Cardiac septum (tissue), 1 donor: Measurements from ENCODE around the gene C1QTNF1. TPM values are rescaled to one million over a fixed set of nuclear protein-coding genes. Genes with fewer than 3 reads are reported as not detected.

Experiments used
- DNase-seq: peaks from one replicate; pipeline ENCODE4 v3.0.0-alpha.2; 2020; ENCODE audit warnings: low spot score
- intact Hi-C: fragments of 100-400 bp; cut with DNase I; formaldehyde crosslinking; loops from one replicate; pipeline ENCODE4 v1.14.0; 2022
- total RNA-seq: library from RNA; stranded (reverse); fragmentation: NEBNext Ultra II Directional; extraction: Animal tissue kit (Norgen Biotek cat#: 25700); gene quantifications from one replicate; pipeline ENCODE4 v1.2.1, GENCODE V29; 2021
- donor health status: DM: no; HTN: no; CAD: no.

Gene C1QTNF1
- total RNA-seq, 1 donor from 2014 or later = 92.9 TPM

GRCh38 chr17:79002796-79003593 is 21.0 kb upstream of the C1QTNF1 start:
- DNase-seq = peak; percentile 49
- intact Hi-C loops = no loop called here

- peak; percentile 51 for DNase-seq
- intact Hi-C loops = no loop called here
These were observed 20.1 kb upstream of the C1QTNF1 start for GRCh38 chr17:79003661-79004411.

- peak; percentile 70 for DNase-seq
These were observed 18.7 kb upstream of the C1QTNF1 start for GRCh38 chr17:79005063-79005861.

GRCh38 chr17:79006046-79006445 is 17.9 kb upstream of the C1QTNF1 start:
- DNase-seq = peak; percentile 31
- intact Hi-C loops = no loop called here

More at GRCh38 chr17:79005063-79005861, 18.7 kb upstream of the C1QTNF1 start:
- intact Hi-C loops = no loop called here

- intact Hi-C loops = no loop called here
- no peak for DNase-seq
These were observed 17.0 kb upstream of the C1QTNF1 start for GRCh38 chr17:79006794-79007503.

GRCh38 chr17:79007504-79008381 is 16.2 kb upstream of the C1QTNF1 start:
- DNase-seq = no peak
- intact Hi-C loops = no loop called here

- intact Hi-C loops = no loop called here
- DNase-seq = no peak
These were observed 15.1 kb upstream of the C1QTNF1 start for GRCh38 chr17:79008666-79009387.

GRCh38 chr17:79009397-79010303 is 14.3 kb upstream of the C1QTNF1 start, which contains the start of gene CANT1:
Gene CANT1, minus strand, starts transcription at chr17:79009764. Its CDS starts 12,142 bp downstream, at chr17:78997622.
- intact Hi-C loops = loop anchor here (5.0 kb wide), 1 partner anchor 38 kb away; no protein-coding TSS in a partner anchor
- peak; percentile 92 for DNase-seq

GRCh38 chr17:79010304-79010646 is 13.7 kb upstream of the C1QTNF1 start:
- intact Hi-C loops = loop anchor here (5.0 kb wide), 1 partner anchor 37 kb away; no protein-coding TSS in a partner anchor
- peak; percentile 73 for DNase-seq

GRCh38 chr17:79011451-79012147 is 12.4 kb upstream of the C1QTNF1 start:
- DNase-seq = no peak
- intact Hi-C loops = loop anchor here (5.0 kb wide), 1 partner anchor 36 kb away; no protein-coding TSS in a partner anchor

GRCh38 chr17:79012563-79013134 is 11.3 kb upstream of the C1QTNF1 start:
- intact Hi-C loops = loop anchor here (5.0 kb wide), 1 partner anchor 35 kb away; no protein-coding TSS in a partner anchor

GRCh38 chr17:79014158-79014758 is 9.7 kb upstream of the C1QTNF1 start:
- intact Hi-C loops = loop anchor here (5.0 kb wide), 1 partner anchor 33 kb away; no protein-coding TSS in a partner anchor
- no peak for DNase-seq

More at GRCh38 chr17:79012563-79013134, 11.3 kb upstream of the C1QTNF1 start:
- no peak for DNase-seq

GRCh38 chr17:79017546-79018369 is 6.2 kb upstream of the C1QTNF1 start:
- DNase-seq = no peak
- intact Hi-C loops = loop anchor here (2.0 kb wide), 1 partner anchor 373 kb away; no protein-coding TSS in a partner anchor

- intact Hi-C loops = loop anchor here (2.0 kb wide), 1 partner anchor 372 kb away; no protein-coding TSS in a partner anchor
- DNase-seq = no peak
These were observed 5.6 kb upstream of the C1QTNF1 start for GRCh38 chr17:79018370-79018695.
